Measurements from ENCODE around the gene ZFAND5.

DNA sequence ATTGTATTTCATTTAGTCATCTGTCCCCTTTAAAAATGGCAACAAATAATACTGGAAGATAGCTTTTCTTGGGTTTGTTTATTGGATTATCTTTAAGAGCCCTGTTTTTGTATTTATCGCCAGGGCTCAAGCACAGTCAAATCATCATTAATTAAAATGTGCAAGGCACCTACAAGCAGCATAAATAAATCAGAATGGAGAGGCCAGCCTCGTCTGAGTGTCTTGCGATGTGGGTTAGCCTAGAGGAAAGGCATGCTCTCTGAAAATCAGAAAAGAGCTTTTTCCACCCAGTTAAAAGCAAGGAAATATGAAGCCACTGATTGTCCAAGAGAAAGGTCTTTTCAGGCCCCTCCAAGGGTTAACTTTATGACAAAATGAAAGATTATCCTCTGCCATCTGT is 31.8 kb downstream of the ZFAND5 start:
- TF ChIP-seq CTCF (IDR thresholded peaks at IDR 0.05; ENCODE audit: insufficient read depth, low read length, poor library complexity, severe bottlenecking) (no peak), EZH2phosphoT487 (conservative IDR thresholded peaks at IDR 0.05; ENCODE audit: low read length) (no peak)
